ENCODE measurements around the gene CKMT1A. TPM values are rescaled to one million over a fixed set of nuclear protein-coding genes. Genes with fewer than 3 reads are reported as not detected.

The CKMT1A gene
- total RNA-seq, 1 experiment from 2014 or later, result 2.2 TPM

- DNase-seq (ENCODE audit: low read depth), result no peak
These were observed 54.7 kb downstream of the CKMT1A start for GRCh38 chr15:43748376-43748775.

Other genes starting within 250 kb of the CKMT1A start
- gene TP53BP1, start 200.7 kb upstream of the CKMT1A start, total RNA-seq (2014; rRNA removed; shearing (Covaris generic)), result 30.6 TPM in 2 replicates
- 2.7 and 3.2 TPM in 2 replicates for gene MAP1A, start 176.3 kb upstream of the CKMT1A start, total RNA-seq (2014; rRNA removed; shearing (Covaris generic))
- 6.5 and 10.6 TPM in 2 replicates for gene PPIP5K1, start 103.7 kb upstream of the CKMT1A start, total RNA-seq (2014; rRNA removed; shearing (Covaris generic))
- 3.4 and 6.5 TPM in 2 replicates for gene CKMT1B, start 99.8 kb upstream of the CKMT1A start, total RNA-seq (2014; rRNA removed; shearing (Covaris generic))
- not detected in 2 replicates for gene STRC, start 75.1 kb upstream of the CKMT1A start, total RNA-seq (2014; rRNA removed; shearing (Covaris generic))
- gene CATSPER2, start 45.0 kb upstream of the CKMT1A start, total RNA-seq (2014; rRNA removed; shearing (Covaris generic)), result 2.3 and 3.8 TPM in 2 replicates
- gene PDIA3, start 52.6 kb downstream of the CKMT1A start, total RNA-seq (2014; rRNA removed; shearing (Covaris generic)), result 104 and 115 TPM in 2 replicates
- 1.2 TPM in 1 of 2 replicates, not detected in the other for gene ELL3, start 83.1 kb downstream of the CKMT1A start, total RNA-seq (2014; rRNA removed; shearing (Covaris generic))
- 644 and 700 TPM in 2 replicates for gene SERF2, start 98.5 kb downstream of the CKMT1A start, total RNA-seq (2014; rRNA removed; shearing (Covaris generic))
- 0.11 TPM in 1 of 2 replicates, not detected in the other for gene SERINC4, start 106.4 kb downstream of the CKMT1A start, total RNA-seq (2014; rRNA removed; shearing (Covaris generic))
- gene HYPK, start 106.7 kb downstream of the CKMT1A start, total RNA-seq (2014; rRNA removed; shearing (Covaris generic)), result 14.5 and 26.3 TPM in 2 replicates
- 37.6 and 43.4 TPM in 2 replicates for gene MFAP1, start 130.8 kb downstream of the CKMT1A start, total RNA-seq (2014; rRNA removed; shearing (Covaris generic))
- gene WDR76, start 133.1 kb downstream of the CKMT1A start, total RNA-seq (2014; rRNA removed; shearing (Covaris generic)), result 30.7 and 40.7 TPM in 2 replicates